NB4 (cell line): Measurements from ENCODE around the gene NRXN3.

Experiments used
- MYC ChIP-seq: IDR thresholded peaks from 2 replicates; pipeline ENCODE4 v1.6.1; 2011; ENCODE audit warnings: low read depth, low read length
- TF ChIP-seq, protein P1 (sequence below): IDR thresholded peaks from one replicate; pipeline ENCODE4 v1.5.1; 2012; ENCODE audit warnings: low read depth, low read length

DNA sequence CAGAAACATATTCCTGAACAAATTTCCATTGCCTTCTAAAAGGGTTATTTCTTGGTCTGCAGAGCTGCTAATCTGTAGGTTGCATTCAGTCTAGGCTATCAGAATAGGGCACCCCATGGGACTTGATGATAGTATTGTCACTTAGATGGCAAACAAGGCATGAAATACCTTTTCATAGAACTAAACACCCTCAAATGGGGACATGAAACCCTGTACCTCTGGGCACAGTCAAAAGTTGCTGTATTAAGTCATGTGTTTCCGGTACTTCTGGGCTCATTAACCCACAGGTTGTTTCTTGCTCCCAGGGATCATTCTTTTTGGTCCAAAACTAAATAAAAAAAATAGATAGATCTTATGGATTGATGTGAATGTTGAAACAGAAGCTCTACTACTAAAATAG is 930.4 kb downstream of the NRXN3 start:
- TF ChIP-seq, protein P1, sequence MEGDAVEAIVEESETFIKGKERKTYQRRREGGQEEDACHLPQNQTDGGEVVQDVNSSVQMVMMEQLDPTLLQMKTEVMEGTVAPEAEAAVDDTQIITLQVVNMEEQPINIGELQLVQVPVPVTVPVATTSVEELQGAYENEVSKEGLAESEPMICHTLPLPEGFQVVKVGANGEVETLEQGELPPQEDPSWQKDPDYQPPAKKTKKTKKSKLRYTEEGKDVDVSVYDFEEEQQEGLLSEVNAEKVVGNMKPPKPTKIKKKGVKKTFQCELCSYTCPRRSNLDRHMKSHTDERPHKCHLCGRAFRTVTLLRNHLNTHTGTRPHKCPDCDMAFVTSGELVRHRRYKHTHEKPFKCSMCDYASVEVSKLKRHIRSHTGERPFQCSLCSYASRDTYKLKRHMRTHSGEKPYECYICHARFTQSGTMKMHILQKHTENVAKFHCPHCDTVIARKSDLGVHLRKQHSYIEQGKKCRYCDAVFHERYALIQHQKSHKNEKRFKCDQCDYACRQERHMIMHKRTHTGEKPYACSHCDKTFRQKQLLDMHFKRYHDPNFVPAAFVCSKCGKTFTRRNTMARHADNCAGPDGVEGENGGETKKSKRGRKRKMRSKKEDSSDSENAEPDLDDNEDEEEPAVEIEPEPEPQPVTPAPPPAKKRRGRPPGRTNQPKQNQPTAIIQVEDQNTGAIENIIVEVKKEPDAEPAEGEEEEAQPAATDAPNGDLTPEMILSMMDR: no peak
- no peak for TF ChIP-seq MYC
